Measurements from ENCODE around the gene PFKL.

PFKL gene

DNA sequence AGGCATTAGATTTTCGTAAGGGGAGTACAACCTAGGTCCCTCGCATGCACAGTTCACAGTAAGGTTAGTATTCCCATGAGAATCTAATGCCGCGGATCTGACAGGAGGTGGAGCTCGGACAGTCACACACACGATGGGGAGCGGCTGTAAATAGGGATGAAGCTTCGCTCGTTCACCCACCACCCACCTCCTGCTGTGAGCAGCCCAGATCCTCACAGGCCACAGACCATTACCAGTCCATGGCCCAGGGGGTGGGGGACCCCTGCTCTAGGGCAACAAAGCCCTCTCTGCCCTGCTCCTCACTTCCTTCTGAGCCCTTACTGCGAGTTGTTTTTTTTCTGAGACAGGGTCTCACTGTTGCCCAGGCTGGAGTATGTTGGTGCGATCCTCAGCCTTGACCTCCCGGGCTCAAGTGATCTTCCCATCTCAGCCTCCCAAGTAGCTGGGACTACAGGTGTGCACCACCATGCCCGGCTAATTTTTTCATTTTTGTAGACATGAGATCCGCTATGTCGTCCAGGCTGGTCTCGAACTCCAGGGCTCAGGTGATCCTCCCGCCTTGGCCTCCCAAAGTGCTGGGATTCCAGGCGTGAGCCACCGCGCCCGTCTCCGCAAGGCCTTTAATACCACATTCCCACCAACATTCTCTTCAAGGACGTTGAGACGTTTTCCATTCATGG is 74.9 kb downstream of the PFKL start:
- Histone ChIP-seq H3K4me3 (replicated peaks; ENCODE audit: insufficient read depth, low read length) (no peak overlapping the region), H3K27ac (replicated peaks) (peak overlapping the region; percentile 86), H3K27me3 (ENCODE audit: insufficient read depth, poor library complexity, severe bottlenecking) (no peaks in the 10 kb centered on the region)
- TF ChIP-seq POLR2AphosphoS5 (IDR thresholded peaks at IDR 0.05; ENCODE audit: low read depth) (no peak), GABPA (IDR thresholded peaks at IDR 0.05; ENCODE audit: low read depth) (no peak), CTCF (IDR thresholded peaks at IDR 0.05; ENCODE audit: insufficient read depth, low read length) (no peak), SPI1 (IDR thresholded peaks at IDR 0.05; ENCODE audit: borderline replicate concordance, low read depth) (no peak)
- TF ChIP-seq, protein P1, sequence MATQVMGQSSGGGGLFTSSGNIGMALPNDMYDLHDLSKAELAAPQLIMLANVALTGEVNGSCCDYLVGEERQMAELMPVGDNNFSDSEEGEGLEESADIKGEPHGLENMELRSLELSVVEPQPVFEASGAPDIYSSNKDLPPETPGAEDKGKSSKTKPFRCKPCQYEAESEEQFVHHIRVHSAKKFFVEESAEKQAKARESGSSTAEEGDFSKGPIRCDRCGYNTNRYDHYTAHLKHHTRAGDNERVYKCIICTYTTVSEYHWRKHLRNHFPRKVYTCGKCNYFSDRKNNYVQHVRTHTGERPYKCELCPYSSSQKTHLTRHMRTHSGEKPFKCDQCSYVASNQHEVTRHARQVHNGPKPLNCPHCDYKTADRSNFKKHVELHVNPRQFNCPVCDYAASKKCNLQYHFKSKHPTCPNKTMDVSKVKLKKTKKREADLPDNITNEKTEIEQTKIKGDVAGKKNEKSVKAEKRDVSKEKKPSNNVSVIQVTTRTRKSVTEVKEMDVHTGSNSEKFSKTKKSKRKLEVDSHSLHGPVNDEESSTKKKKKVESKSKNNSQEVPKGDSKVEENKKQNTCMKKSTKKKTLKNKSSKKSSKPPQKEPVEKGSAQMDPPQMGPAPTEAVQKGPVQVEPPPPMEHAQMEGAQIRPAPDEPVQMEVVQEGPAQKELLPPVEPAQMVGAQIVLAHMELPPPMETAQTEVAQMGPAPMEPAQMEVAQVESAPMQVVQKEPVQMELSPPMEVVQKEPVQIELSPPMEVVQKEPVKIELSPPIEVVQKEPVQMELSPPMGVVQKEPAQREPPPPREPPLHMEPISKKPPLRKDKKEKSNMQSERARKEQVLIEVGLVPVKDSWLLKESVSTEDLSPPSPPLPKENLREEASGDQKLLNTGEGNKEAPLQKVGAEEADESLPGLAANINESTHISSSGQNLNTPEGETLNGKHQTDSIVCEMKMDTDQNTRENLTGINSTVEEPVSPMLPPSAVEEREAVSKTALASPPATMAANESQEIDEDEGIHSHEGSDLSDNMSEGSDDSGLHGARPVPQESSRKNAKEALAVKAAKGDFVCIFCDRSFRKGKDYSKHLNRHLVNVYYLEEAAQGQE (IDR thresholded peaks at IDR 0.05; ENCODE audit: insufficient replicate concordance, low read depth) = no peak
- no peak for DNase-seq (ENCODE audit: low read depth in 1 of 2, low spot score in 1 of 2)

DNA sequence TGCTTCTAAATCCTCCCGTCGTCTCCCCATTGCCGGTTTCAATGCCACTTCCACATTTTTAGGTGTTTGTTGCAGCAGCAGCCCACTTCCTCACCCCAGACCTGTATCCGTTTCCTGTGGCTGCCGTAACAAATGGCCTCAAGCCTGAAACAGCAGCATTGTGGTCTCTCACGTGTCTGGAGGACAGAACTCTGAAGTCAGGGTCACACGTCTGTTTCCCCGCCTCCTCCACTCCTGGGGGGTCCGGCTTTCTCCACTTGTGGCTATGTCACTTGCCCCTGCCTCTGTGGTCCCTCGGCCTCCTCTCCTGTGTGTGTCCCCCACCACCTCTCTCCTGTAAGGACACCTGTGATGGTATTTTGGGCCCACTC is 75.4 kb downstream of the PFKL start:
- Histone ChIP-seq H3K27ac (replicated peaks) (peak overlapping the region; percentile 86), H3K4me3 (replicated peaks; ENCODE audit: insufficient read depth, low read length) (no peak overlapping the region), H3K27me3 (ENCODE audit: insufficient read depth, poor library complexity, severe bottlenecking) (no peaks in the 10 kb centered on the region)
- TF ChIP-seq POLR2AphosphoS5 (IDR thresholded peaks at IDR 0.05; ENCODE audit: low read depth) (peak; percentile 99), SPI1 (IDR thresholded peaks at IDR 0.05; ENCODE audit: borderline replicate concordance, low read depth) (peak; percentile 100), GABPA (IDR thresholded peaks at IDR 0.05; ENCODE audit: low read depth) (peak; percentile 73), CTCF (IDR thresholded peaks at IDR 0.05; ENCODE audit: insufficient read depth, low read length) (no peak)
- TF ChIP-seq, protein P1 (IDR thresholded peaks at IDR 0.05; ENCODE audit: insufficient replicate concordance, low read depth) = no peak
- DNase-seq (ENCODE audit: low read depth in 1 of 2, low spot score in 1 of 2) = peak in 1 of 2 experiments; percentile 96

GRCh38 chr21:44375761-44376241 is 75.9 kb downstream of the PFKL start:
- Histone ChIP-seq H3K27me3 (ENCODE audit: insufficient read depth, poor library complexity, severe bottlenecking) (no peaks in the 10 kb centered on the region), H3K4me3 (replicated peaks; ENCODE audit: insufficient read depth, low read length) (no peak overlapping the region), H3K27ac (replicated peaks) (peak overlapping the region; percentile 86)
- DNase-seq (ENCODE audit: low read depth in 1 of 2, low spot score in 1 of 2) = no peak
- TF ChIP-seq, protein P1 (IDR thresholded peaks at IDR 0.05; ENCODE audit: insufficient replicate concordance, low read depth) = no peak
- TF ChIP-seq POLR2AphosphoS5 (IDR thresholded peaks at IDR 0.05; ENCODE audit: low read depth) = 0 out of 2 replicates have a peak, but pooled peaks have one; percentile 0

Data from HL-60 (cell line).